Activated CD8-positive, alpha-beta memory T cell treated with anti-CD3 and anti-CD28 coated beads, Interleukin-2, amount 10 ng/mL, durations not matched to agents 7 days and 5 days (primary cell): ENCODE data around the gene PARP4. TPM values are rescaled to one million over a fixed set of nuclear protein-coding genes. Genes with fewer than 3 reads are reported as not detected.
"Not testable (repeated sequence)": the region's sequence is repeated elsewhere in the genome, so short reads cannot be mapped to it uniquely, and the experiment has no call there.

Source experiments
- ATAC-seq: fragments of 150-1000 bp; cut with Tn5 transposase; one replicate; pipeline ENCODE4 v1.10.0; 2021; ENCODE audit warnings: moderate library complexity
- CTCF ChIA-PET: fragments of 350-600 bp; sonication (Branson Sonifier 250); formaldehyde crosslinking; loops from one replicate; lab custom pipeline; 2021; ENCODE audit warnings: antibody characterized with exemption; lab: Charles Lee
- DNase-seq: peaks from one replicate; pipeline ENCODE4 v3.0.0-alpha.2; 2020
- H3K27ac Mint-ChIP-seq: one replicate; pipeline ENCODE4 v1.8.0; 2021; ENCODE audit warnings: mild to moderate bottlenecking, mixed read lengths
- H3K27me3 Mint-ChIP-seq: one replicate; pipeline ENCODE4 v1.8.0; 2021; ENCODE audit warnings: mixed read lengths
- H3K36me3 Mint-ChIP-seq: one replicate; pipeline ENCODE4 v1.8.0; 2021; ENCODE audit warnings: mild to moderate bottlenecking, mixed read lengths
- H3K4me1 Mint-ChIP-seq: one replicate; pipeline ENCODE4 v1.8.0; 2021; ENCODE audit warnings: mixed read lengths
- H3K4me3 Mint-ChIP-seq: one replicate; pipeline ENCODE4 v1.8.0; 2021; ENCODE audit warnings: mild to moderate bottlenecking, moderate library complexity, mixed read lengths
- H3K9me3 Mint-ChIP-seq: one replicate; pipeline ENCODE4 v1.8.0; 2022; ENCODE audit warnings: low read depth, mixed read lengths
- total RNA-seq, 2 experiments: library from RNA; stranded (reverse); gene quantifications; one replicate each; pipeline ENCODE4 v1.2.3, GENCODE V29; 2021

PARP4 gene
- total RNA-seq, 2 experiments from 2014 or later, result 75.0 to 78.8 TPM

GRCh38 chr13:24527266-24527775 is 14.7 kb upstream of the PARP4 start:
- Mint-ChIP-seq H3K4me1 (no peaks in the 10 kb centered on the region), H3K36me3 (no peaks in the 10 kb centered on the region), H3K4me3 (no peak overlapping the region), H3K27ac (no peak overlapping the region), H3K9me3 (no peaks in the 10 kb centered on the region), H3K27me3 (peaks cover 41% of the 10 kb centered on the region)
- no peak for DNase-seq
- ATAC-seq, result no peak
- CTCF ChIA-PET, result interaction anchor here (1.4 kb wide), 1 partner anchor 12 kb away, joined by 3 read pairs; no protein-coding TSS in a partner anchor

DNA sequence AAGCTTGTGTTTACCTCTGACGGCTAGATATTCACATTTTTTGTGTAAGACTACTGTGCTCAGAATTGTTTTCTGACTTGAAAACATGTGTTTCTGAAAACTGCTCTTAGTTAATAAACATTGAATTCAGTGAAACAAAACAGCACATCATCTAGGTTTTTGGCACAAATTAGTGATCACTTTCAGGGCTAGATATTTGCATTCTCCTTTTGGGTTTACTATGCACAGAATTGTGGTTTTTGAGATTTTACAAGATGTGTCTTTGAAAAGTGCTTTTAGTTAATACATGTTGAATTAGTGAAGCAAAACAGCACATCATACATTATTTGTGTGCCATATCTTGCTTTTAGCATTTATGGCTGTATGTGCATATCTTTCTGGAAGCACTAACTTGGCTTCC is 8.2 kb upstream of the PARP4 start:
- Mint-ChIP-seq H3K27ac (no peak overlapping the region), H3K36me3 (no peaks in the 10 kb centered on the region), H3K4me3 (no peak overlapping the region), H3K9me3 (no peaks in the 10 kb centered on the region), H3K27me3 (peaks cover 7% of the 10 kb centered on the region), H3K4me1 (peaks cover 9% of the 10 kb centered on the region)
- DNase-seq, result no peak
- ATAC-seq, result no peak
- CTCF ChIA-PET, result no interaction called here

GRCh38 chr13:24516919-24517318 is 4.3 kb upstream of the PARP4 start:
- Mint-ChIP-seq H3K4me1 (peaks cover 22% of the 10 kb centered on the region), H3K27me3 (peaks cover 3% of the 10 kb centered on the region), H3K4me3 (no peak overlapping the region), H3K27ac (no peak overlapping the region), H3K9me3 (no peaks in the 10 kb centered on the region), H3K36me3 (peaks cover 3% of the 10 kb centered on the region)
- no peak for ATAC-seq
- CTCF ChIA-PET, result no interaction called here
- DNase-seq, result no peak

DNA sequence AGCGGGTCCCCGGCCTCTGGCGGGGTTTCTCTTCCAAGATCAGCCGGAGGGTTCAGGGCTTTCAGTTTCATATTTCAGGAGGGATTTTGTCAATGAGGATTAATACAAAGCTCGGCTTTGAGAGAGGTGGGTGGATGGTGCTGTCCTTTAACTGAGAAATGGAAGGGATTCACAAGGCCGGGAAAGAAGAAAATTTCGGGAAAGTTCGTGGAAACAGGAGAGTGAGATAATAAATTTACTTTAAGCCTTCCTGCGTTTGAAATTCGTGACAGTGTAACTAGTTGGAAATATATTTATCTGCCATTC is 283 bp upstream of the PARP4 start:
- CTCF ChIA-PET, result interaction anchor here (0.6 kb wide), 1 partner anchor 10 kb away, joined by 3 read pairs; no protein-coding TSS in a partner anchor
- peak overlapping the region; percentile 86 for H3K4me3 Mint-ChIP-seq
- H3K27ac Mint-ChIP-seq, result peak overlapping the region; percentile 91
- ATAC-seq (no peak), DNase-seq (no peak)
- peaks cover 23% of the 10 kb centered on the region for H3K36me3 Mint-ChIP-seq
- no peaks in the 10 kb centered on the region for H3K9me3 Mint-ChIP-seq
- H3K27me3 Mint-ChIP-seq, result peaks cover 3% of the 10 kb centered on the region
- peaks cover 40% of the 10 kb centered on the region for H3K4me1 Mint-ChIP-seq

- H3K4me3 Mint-ChIP-seq, result peak overlapping the region; percentile 86
- CTCF ChIA-PET, result interaction anchor here (1.0 kb wide), 1 partner anchor 216 kb away, joined by 3 read pairs; no protein-coding TSS in a partner anchor
- DNase-seq (no peak), ATAC-seq (no peak)
- H3K27ac Mint-ChIP-seq, result peak overlapping the region; percentile 91
- no peaks in the 10 kb centered on the region for H3K9me3 Mint-ChIP-seq
- H3K27me3 Mint-ChIP-seq, result peaks cover 3% of the 10 kb centered on the region
- H3K36me3 Mint-ChIP-seq, result peaks cover 30% of the 10 kb centered on the region
- H3K4me1 Mint-ChIP-seq, result peaks cover 39% of the 10 kb centered on the region
Observed at GRCh38 chr13:24511816-24512196, 772 bp downstream of the PARP4 start.

DNA sequence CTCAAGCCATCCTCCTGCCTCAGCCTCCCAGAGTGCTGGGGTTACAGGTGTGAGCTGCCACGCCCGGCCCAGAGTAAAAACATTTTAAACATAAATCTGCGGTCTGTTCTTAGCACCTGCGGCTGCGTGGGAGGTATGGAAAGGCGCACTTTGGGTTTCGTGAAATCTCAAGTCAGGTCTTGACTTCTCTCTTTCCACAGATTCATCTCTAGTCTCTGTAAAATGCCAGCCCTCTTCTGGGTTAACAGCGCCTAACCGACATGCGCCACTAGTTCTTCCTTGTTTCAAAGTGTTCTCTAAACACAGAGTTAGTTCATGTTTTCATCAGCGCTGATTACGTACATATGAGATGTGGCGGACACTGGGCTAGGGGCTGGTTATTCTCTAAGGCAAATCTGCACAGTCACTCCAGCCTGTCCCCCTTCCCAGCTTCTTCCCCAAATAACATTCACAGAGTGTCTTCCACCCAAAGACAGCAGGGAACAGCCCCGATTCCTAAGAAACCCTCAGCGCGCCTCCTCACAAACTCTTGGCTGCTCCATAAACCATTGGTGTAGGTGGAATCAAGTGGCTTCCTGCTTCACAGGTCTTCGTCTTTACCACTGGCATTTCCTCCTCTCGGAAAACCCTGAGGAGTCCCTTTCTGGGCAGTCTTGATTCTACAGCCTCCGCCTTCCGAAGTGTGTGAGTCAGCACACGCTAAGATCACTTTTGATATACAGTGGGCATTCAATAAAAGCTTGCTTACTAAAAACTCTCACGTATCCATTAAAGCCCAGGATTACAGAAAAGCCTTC is 1.4 kb downstream of the PARP4 start:
- Mint-ChIP-seq H3K27ac (peak overlapping the region; percentile 91), H3K9me3 (no peaks in the 10 kb centered on the region), H3K4me1 (peaks cover 38% of the 10 kb centered on the region), H3K27me3 (peaks cover 3% of the 10 kb centered on the region), H3K36me3 (peaks cover 33% of the 10 kb centered on the region), H3K4me3 (peak overlapping the region; percentile 86)
- ATAC-seq (peak; percentile 38), DNase-seq (peak; percentile 65)
- CTCF ChIA-PET, result interaction anchor here (1.0 kb wide), 1 partner anchor 217 kb away, joined by 3 read pairs; no protein-coding TSS in a partner anchor

- H3K27ac Mint-ChIP-seq, result no peak overlapping the region
- ATAC-seq, result no peak
- CTCF ChIA-PET, result no interaction called here
- H3K9me3 Mint-ChIP-seq, result no peaks in the 10 kb centered on the region
- DNase-seq, result no peak
- no peaks in the 10 kb centered on the region for H3K27me3 Mint-ChIP-seq
- peaks cover 52% of the 10 kb centered on the region for H3K36me3 Mint-ChIP-seq
- peaks cover 40% of the 10 kb centered on the region for H3K4me1 Mint-ChIP-seq
- H3K4me3 Mint-ChIP-seq, result no peak overlapping the region
Observed at GRCh38 chr13:24506698-24507335, 5.8 kb downstream of the PARP4 start.

DNA sequence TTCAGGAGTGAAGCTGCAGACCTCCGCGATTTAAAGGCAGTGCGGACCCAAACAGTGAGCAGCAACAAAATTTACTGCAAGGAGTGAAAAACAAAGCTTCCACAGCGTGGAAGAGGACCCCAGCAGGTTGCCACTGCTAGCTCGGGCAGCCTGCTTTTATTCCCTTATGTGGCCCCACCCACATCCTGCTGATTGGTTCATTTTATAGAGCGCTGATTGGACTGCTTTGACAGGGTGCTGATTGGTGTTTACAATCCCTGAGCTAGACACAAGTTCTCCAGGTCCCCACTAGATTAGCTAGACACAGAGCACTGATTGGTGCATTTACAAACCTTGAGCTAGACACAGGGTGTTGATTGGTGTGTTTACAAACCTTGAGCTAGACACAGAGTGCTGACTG is 6.3 kb downstream of the PARP4 start:
- peaks cover 40% of the 10 kb centered on the region for H3K4me1 Mint-ChIP-seq
- ATAC-seq, H3K9me3 Mint-ChIP-seq, H3K4me3 Mint-ChIP-seq, H3K27me3 Mint-ChIP-seq, CTCF ChIA-PET, H3K27ac Mint-ChIP-seq, DNase-seq: not testable (repeated sequence)
- peaks cover 54% of the 10 kb centered on the region for H3K36me3 Mint-ChIP-seq

DNA sequence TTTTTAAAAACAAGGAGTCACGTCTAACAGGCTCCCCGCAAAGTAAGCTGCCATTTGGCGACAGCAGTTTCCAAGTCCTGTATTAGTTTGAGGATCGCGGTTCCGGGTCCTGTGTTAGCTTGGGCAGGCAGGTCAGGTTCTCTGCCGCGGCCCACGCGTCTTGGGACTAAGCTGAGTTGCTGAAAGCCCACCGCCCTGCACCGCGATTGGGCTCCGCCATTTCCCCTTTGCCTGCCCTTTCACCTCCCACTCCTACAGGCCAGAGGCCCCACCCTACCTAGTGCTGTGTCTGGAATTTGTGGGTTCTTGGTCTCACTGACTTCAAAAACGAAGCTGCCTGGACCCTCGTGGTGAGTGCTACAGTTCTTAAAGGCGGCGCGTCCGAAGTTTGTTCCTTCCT is 6.8 kb downstream of the PARP4 start:
- Mint-ChIP-seq H3K9me3 (no peaks in the 10 kb centered on the region), H3K27ac (no peak overlapping the region), H3K4me1 (peaks cover 38% of the 10 kb centered on the region), H3K36me3 (peaks cover 55% of the 10 kb centered on the region), H3K27me3 (no peaks in the 10 kb centered on the region), H3K4me3 (no peak overlapping the region)
- DNase-seq, result no peak
- CTCF ChIA-PET, result interaction anchor here (1.4 kb wide), 1 partner anchor 15 kb away, joined by 3 read pairs; no protein-coding TSS in a partner anchor
- ATAC-seq, result no peak

DNA sequence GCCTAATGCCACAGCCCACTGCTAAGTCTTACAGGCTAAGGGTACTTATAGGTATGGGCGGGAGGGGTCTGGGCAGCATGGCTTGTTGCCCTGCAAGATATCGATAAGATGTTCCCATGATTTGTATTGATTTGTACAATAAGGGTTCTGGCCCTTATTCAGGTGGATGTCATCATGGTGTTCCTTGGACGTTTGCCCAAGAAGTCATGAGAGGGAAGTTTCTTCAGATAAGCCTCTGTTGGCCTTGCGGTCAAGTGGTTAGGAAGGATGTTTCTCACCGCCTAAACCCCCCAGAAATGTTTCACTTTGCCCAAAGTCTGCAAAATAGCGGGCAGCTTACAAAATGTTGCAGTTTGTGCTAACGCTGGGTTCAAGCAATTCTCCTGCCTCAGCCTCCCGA is 7.3 kb downstream of the PARP4 start:
- H3K9me3 Mint-ChIP-seq, result no peaks in the 10 kb centered on the region
- DNase-seq, result no peak
- H3K4me3 Mint-ChIP-seq, result no peak overlapping the region
- ATAC-seq, result no peak
- no peak overlapping the region for H3K27ac Mint-ChIP-seq
- H3K4me1 Mint-ChIP-seq, result peaks cover 36% of the 10 kb centered on the region
- peaks cover 55% of the 10 kb centered on the region for H3K36me3 Mint-ChIP-seq
- CTCF ChIA-PET, result interaction anchor here (1.4 kb wide), 1 partner anchor 14 kb away, joined by 3 read pairs; no protein-coding TSS in a partner anchor
- no peaks in the 10 kb centered on the region for H3K27me3 Mint-ChIP-seq

- Mint-ChIP-seq H3K9me3 (no peaks in the 10 kb centered on the region), H3K36me3 (peaks cover 50% of the 10 kb centered on the region), H3K4me1 (peaks cover 31% of the 10 kb centered on the region), H3K27me3 (no peaks in the 10 kb centered on the region), H3K27ac (no peak overlapping the region), H3K4me3 (no peak overlapping the region)
- DNase-seq, result no peak
- CTCF ChIA-PET, result no interaction called here
- no peak for ATAC-seq
Observed at GRCh38 chr13:24503379-24503696, 9.2 kb downstream of the PARP4 start.

- ATAC-seq (no peak), DNase-seq (no peak)
- Mint-ChIP-seq H3K4me1 (peaks cover 28% of the 10 kb centered on the region), H3K4me3 (no peak overlapping the region), H3K9me3 (no peaks in the 10 kb centered on the region), H3K36me3 (peaks cover 48% of the 10 kb centered on the region), H3K27ac (peak overlapping the region; percentile 33), H3K27me3 (no peaks in the 10 kb centered on the region)
- CTCF ChIA-PET, result interaction anchor here (0.7 kb wide), 1 partner anchor 10 kb away, joined by 3 read pairs; the partner anchor contains the start of gene PARP4
Observed at GRCh38 chr13:24502533-24503378, 9.8 kb downstream of the PARP4 start.

DNA sequence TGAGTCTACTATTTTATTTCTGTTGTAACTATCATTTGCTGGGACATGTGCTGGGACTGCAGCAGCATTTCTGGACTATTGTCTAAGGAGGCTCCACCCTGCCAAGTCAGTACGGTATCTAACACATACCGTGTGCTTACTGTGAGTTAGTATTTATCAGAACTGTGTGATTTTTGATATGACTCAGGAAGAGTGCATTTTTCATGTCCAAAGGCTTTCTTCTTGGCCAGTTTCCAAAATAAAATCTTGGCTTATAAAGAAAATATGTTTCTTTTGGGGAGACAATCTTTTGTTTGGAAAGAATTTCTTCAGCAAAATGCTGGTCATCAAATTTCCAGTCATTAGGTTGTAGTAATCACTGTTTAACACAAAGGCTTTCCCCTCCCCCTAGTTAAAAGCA is 11.6 kb downstream of the PARP4 start:
- Mint-ChIP-seq H3K9me3 (no peaks in the 10 kb centered on the region), H3K36me3 (peaks cover 47% of the 10 kb centered on the region), H3K4me3 (no peak overlapping the region), H3K4me1 (peaks cover 27% of the 10 kb centered on the region), H3K27me3 (no peaks in the 10 kb centered on the region), H3K27ac (no peak overlapping the region)
- DNase-seq (no peak), ATAC-seq (peak; percentile 36)
- CTCF ChIA-PET, result no interaction called here
